A549 (cell line): ENCODE results near the gene JRKL.

Experiments used
- CHD2 ChIP-seq: fragments of 150-350 bp; IDR thresholded peaks from 2 replicates; pipeline ENCODE4 v1.6.1; 2014; ENCODE audit warnings: low read length; ENCODE audit not compliant: partially characterized antibody
- CTCF ChIP-seq: fragments of >200 bp; sonication (Bioruptor Twin); formaldehyde crosslinking; IDR thresholded peaks from 3 replicates; pipeline ENCODE4 v1.5.1; 2016
- EP300 ChIP-seq, 2 experiments: fragments of >200 bp; sonication (Bioruptor Twin); formaldehyde crosslinking; IDR thresholded peaks; 2 replicates in 1 of 2; 3 replicates in 1 of 2; pipeline ENCODE4 v1.6.1; 2016 to 2017
- ESRRA ChIP-seq: fragments of 150-350 bp; IDR thresholded peaks from 2 replicates; pipeline ENCODE4 v1.6.1; 2014; ENCODE audit warnings: mild to moderate bottlenecking, low read length, borderline replicate concordance
- KDM1A ChIP-seq: fragments of 200-600 bp; sonication (generic); IDR thresholded peaks from 2 replicates; pipeline ENCODE4 v1.6.1; 2016; ENCODE audit warnings: low read depth, mild to moderate bottlenecking
- RFX5 ChIP-seq: fragments of 450-650 bp; IDR thresholded peaks from 2 replicates; pipeline ENCODE4 v1.7.1; 2014; ENCODE audit warnings: antibody characterized with exemption, mild to moderate bottlenecking, moderate library complexity

GRCh38 chr11:96397863-96398262, 8.1 kb downstream of the JRKL start:
- TF ChIP-seq RFX5 (no peak), KDM1A (no peak), EP300 (IDR thresholded peaks at IDR 0.05) (no peak), CTCF (no peak), CHD2 (no peak), ESRRA (no peak)
